Measurements from ENCODE around the gene MAPKAP1.

- TF ChIP-seq TAF1 (IDR thresholded peaks at IDR 0.05; ENCODE audit: borderline replicate concordance, insufficient read depth, low read length) = no peak
- no peak for TF ChIP-seq POLR2AphosphoS5 (IDR thresholded peaks at IDR 0.05; ENCODE audit: low read depth, low read length)
- no peak for TF ChIP-seq SIN3A (IDR thresholded peaks at IDR 0.05; ENCODE audit: borderline replicate concordance, insufficient read depth, low read length)
- no peak for TF ChIP-seq FOXP2 (optimal IDR thresholded peaks at IDR 0.05; ENCODE audit: borderline replicate concordance, extremely low read depth, extremely low read length, insufficient read depth)
- no peak for TF ChIP-seq REST (IDR thresholded peaks at IDR 0.05; ENCODE audit: insufficient read depth in 1 of 2, low read depth in 2 of 2, low read length in 2 of 2)
Measured at GRCh38 chr9:125391704-125392103, 315.3 kb downstream of the MAPKAP1 start.
